HL-60/S4 (cell line): ENCODE results near the gene TTC28.
"Not testable (repeated sequence)": the region's sequence is repeated elsewhere in the genome, so short reads cannot be mapped to it uniquely, and the experiment has no call there.

Source experiments
- in situ Hi-C: fragments of 300-500 bp; cut with MboI; formaldehyde crosslinking; loops from 2 replicates; pipeline ENCODE4 v1.14.3; 2022; ENCODE audit warnings: low sequenced_read_pairs

The TTC28 gene

DNA sequence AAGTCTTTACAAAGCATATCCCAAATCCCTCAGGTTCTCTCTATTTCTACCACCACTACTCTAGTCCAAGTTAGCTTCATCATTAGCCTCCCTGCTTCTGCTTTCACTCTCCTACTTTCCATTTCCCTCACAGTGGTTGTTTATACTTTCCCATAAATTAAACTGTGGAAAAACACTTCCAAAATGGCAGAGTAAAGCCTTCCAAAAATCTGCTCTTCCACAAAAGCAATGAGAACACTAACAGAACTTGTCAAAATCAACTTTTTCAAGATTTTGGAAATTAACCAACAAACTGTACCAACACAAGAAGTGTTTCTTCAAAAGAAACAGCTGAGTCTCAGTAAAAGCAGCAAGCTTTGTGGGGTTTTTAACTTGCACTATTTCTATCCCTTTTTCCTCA lies 71.8 kb downstream of the TTC28 start:
- in situ Hi-C loops: loop anchor here (25.0 kb wide), 2 partner anchors 430 to 630 kb away; no protein-coding TSS in a partner anchor

DNA sequence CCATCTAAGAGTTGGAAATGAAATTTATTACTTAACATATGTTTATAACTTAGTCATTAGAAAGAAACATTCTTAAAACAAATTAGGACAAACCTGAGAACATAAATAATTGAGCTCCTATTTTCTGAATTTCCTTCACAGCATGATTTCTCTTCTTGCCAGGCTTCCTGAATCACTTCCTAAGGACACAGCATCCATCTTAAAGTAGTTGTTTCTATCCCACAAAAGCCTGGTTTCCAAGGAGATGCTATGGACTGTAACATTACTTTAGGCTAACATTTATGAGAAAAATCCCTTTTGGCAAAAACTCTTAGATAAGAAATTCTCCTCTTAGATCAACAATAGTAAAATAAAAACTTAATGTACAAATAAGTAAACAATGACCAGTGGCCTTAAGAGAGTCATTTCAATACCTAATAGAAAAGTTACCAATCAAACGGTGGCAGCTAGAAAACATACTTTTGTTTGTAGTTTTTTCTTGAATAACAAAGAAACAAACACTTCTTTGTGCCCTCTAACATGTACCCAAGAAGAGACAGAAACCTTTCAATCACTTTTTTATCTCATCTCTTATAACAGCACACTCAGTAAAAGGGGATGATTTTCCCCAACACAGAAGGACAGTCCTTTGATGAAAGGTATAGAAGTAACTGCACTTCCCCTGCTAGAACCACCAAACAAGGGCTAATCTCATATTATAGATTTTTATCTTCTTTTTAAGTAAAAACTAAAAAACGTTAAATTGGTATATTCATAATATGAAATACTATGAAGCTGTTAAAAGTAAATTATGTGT lies 74.5 kb downstream of the TTC28 start:
- in situ Hi-C loops: loop anchor here (5.0 to 25.0 kb wide), 3 partner anchors 222 to 632 kb away; no protein-coding TSS in a partner anchor

DNA sequence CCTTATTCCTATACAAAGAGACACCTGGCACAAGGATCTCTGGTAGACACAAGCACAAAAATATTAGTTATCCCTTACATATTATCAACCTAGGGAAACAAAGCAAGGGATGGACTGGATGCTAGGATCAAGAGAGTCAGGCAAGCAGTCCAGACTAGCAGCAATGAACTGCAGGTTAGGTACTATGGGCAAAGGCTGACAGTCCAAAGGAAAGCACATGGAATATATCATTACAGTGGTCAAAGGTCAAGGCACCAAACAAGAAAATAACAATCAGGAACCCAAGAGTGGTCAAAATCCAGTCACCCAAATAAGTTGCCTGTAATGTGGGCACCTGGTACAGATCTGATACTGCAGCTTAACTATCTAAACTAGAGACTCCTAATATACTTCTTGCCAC lies 77.7 kb downstream of the TTC28 start:
- in situ Hi-C loops: loop anchor here (5.0 to 25.0 kb wide), 3 partner anchors 225 to 635 kb away; no protein-coding TSS in a partner anchor

DNA sequence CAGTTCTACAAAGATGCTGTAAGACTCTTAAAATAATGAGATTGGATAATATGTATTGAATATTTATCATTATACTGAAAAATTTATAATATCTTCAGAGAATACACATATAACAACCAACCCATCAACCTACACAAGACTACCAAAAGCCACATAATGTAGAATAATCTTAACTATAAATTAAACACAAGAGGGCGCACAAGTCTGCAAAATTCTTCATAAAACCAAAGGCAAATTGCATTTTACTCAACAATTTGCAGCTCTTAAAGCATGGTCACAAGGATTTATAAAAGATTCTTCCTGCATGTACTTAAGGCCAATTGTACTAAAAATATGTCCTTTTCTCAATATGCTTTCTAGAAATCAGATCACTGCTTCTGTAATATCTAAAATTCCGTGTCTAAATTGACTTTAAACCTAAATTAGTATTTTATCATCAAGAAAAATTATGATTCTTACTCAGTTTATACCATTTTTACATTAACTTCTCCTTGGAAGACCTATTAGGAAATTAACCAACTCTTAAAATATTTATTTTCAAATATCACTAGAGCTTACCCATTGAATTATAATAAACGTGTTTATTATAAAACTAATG lies 79.0 kb downstream of the TTC28 start:
- in situ Hi-C loops: loop anchor here (5.0 to 25.0 kb wide), 3 partner anchors 227 to 637 kb away; no protein-coding TSS in a partner anchor

DNA sequence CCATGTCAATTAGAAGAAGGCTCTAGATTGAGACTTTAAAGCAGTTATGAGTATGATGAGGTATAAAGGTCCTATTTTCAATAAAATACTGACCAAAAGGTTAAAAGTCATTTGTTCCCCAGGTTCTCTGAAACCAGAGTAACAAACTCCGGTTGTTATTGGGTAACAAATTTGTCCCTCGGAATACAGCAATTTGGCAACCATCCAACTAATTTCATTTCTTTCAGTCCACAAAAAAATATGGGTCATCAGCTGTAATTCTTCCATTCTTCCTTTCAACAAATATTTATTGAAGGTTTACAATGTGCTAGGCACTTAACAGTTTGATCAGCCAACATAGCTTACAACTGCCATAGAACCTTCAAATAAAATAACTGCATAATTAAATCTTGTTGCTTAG lies 79.9 kb downstream of the TTC28 start:
- in situ Hi-C loops: loop anchor here (5.0 to 25.0 kb wide), 4 partner anchors 228 to 638 kb away; no protein-coding TSS in a partner anchor

DNA sequence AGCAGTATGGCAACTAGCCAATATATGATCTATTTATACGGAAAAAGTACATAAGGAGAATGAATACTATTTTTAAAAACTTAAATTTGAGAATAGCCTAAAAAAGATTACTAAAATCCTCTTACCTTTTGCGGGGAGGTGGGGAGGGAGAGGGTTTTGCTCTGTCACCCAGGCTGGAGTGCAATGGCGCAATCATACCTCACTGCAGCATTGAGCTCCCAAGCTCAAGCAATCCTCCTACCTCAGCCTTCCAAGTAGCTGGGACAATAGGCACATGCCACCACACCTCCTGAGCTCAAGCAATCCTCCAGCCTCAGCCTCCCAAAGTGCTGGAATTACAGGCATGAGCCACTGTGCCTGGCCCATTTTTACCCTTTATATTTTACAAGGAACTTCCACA lies 82.0 kb downstream of the TTC28 start:
- in situ Hi-C loops: loop anchor here (10.0 kb wide), 1 partner anchor 543 kb away; no protein-coding TSS in a partner anchor

DNA sequence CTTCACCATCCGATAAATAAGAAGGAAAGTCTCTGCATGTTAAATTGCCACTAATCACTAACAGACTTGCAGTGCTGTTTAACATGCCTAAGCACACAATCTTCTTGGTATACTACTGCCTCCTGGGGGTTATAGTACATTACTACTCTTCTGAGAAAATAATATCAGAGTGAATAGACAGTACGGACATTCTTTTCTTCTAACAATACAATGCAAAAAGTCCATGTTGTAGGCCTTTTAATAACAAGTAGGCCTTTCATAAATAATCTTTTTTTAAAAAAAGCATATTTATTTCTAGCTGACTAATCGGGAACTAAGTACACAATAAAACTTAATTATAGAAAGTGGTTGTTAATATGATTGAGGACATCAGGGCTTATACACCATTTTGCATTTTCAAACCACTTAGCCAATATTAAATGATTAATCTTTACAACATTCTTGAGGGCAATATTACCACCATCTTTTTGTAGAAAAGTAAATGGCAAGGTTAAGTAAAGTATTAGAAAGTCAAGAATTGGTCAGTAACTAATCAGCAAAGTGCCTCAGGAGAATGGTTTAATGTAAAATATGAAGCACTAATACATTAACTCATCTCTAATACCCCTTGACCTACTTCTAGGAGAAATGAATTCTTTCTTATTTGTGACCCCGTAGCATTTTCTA lies 84.7 kb downstream of the TTC28 start:
- in situ Hi-C loops: loop anchor here (10.0 kb wide), 1 partner anchor 540 kb away; no protein-coding TSS in a partner anchor

DNA sequence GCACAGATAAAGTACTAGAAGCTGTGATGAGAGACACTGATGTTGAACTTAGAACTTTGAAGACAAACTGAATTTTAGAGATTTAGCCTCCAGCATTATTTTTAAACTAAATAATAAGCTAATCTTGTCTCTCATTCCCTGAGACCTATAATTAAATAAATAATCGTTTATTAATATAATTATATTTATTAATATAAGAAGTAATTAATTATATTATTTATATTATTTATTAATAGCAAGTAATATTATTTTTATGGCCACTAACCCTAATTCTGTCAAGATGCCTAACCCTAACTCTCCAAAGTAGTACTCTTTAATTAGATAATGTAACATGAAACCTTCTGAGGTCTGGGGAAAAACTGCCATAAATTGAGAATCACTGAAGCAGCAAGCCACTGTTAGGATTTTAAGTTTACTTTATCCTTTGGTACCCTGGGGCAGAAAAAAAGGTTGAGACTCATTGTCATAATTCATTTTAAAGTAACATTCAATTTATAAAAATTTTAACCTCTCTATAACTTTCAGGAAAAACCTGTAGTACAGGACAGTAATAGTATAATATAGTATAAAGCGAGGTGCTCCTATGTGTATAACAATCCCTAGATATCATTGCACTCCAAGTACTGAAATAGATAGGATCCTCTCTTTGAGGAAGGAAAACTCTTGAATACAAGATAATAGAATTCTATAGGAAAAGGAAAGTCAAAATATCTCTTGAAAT lies 85.4 kb downstream of the TTC28 start:
- in situ Hi-C loops: loop anchor here (10.0 kb wide), 1 partner anchor 539 kb away; no protein-coding TSS in a partner anchor

DNA sequence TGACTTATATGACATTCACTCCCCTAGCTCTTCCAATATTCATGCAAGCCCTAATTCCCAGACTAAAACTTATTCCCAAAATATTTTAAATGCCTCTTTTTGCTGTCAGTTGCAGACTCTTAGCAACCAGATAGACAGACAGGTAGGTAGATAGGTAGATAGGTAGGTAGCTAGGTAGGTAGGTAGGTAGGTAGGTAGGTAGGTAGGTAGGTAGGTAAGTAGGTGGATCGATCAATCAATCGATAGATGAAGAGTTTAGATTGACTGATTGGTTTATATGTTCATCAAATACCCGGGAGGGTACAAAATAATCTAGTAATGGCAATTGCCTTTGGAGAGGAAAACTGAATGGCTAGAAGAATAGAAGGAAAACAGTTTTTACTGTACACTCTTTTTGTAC lies 86.3 kb downstream of the TTC28 start:
- in situ Hi-C loops: loop anchor here (10.0 kb wide), 1 partner anchor 538 kb away; no protein-coding TSS in a partner anchor

DNA sequence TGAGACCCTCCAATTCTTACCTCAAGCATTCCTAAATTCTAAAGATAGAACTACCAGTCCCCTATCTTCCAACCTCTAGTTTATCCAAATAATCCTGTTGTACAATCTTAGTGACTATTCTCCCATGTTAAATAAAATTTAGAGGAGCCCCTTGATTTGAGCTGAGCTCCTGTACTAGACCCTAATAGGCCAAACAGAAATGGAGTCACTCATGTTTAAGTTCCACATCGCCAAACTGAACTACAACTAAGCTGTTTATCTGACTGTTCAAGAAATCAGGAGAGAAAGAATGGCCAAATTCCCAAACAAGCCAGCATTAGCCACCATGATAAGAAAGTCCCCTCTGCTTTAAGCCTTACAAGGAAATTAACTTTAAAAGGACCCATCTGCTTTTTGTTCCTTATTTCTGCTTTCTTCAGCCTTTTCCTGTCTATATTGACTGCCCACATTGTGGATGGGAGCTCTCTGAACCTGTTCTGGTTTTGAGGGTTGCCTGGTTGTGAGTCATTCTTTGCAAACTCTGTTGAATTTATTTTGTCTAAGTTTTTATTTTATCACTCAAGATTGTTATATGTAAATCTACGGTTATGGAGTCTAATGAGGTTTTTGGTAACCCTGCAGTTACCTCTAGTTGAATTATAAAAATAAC lies 90.4 kb downstream of the TTC28 start:
- in situ Hi-C loops: no loop called here

DNA sequence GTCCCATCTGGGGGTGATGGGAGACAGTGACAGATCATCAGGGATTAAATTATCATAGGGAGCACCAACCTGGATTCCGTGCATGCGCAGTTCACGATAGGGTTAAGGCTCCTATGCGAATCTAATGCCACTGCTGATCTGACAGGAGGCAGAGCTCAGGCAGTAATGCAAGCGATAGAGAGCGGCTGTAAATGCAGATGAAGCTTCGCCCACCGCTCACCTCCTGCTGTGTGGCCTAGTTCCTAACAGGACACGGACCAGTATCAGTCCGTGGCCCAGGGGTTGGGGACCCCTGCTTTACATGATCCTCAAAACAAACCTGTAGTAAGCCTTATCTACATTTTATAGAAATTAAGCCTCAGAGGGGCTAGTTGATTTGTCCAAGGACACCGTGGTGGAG lies 94.3 kb downstream of the TTC28 start:
- in situ Hi-C loops: no loop called here

DNA sequence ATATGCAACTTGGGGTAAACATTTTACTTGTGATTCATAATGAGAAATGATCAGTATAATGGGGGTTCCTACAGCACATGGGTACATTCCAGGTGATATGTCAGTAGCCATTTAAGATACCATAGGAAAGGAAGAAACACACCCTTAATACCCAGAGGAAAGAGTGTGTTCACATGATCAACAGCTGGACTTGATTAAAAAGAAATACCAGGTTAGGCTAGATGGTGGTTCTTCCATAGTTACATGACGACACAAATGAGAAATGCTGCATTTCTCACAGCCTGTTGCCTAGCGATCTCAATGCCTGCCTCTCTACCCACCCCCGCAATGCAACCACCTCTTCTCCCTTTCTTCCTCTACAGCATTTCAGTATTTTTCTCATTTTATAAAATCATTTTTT lies 96.8 kb downstream of the TTC28 start:
- in situ Hi-C loops: no loop called here

DNA sequence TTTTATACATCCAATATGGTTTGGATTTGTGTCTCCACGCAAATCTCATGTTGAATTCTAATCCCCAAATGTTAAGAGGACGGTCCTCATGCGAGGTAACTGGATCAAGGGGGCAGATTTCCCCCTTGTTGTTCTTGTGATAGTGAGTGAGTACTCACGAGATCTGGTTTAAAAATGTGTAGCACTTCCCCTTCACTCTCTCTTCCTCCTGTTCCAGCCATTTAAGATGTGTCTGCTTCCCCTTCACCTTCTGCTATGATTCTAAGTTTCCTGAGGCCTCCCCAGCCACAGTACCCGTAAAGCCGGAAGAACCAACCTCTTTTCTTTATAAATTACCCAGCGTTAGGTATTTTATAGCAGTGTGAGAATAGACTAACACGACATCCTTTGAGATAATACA lies 98.6 kb downstream of the TTC28 start:
- in situ Hi-C loops: no loop called here

DNA sequence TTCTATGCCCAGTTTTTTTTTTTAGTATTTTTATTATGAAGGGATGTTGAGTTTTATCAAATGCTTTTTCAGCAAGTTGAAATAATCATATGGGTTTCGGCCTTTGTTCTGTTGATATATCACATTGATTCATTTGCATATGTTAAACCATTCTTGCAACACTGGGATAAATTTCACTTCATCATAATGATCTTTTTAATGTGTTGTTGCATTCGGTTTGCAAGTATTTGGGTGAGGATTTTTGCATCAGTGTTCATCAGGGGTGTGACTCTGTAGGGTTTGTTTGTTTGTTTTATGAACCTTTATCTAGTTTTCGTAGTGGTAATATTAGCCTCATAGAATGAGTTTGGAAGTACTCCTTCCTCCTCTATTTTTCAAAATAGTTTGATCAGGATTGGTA lies 103.5 kb downstream of the TTC28 start:
- in situ Hi-C loops: no loop called here

DNA sequence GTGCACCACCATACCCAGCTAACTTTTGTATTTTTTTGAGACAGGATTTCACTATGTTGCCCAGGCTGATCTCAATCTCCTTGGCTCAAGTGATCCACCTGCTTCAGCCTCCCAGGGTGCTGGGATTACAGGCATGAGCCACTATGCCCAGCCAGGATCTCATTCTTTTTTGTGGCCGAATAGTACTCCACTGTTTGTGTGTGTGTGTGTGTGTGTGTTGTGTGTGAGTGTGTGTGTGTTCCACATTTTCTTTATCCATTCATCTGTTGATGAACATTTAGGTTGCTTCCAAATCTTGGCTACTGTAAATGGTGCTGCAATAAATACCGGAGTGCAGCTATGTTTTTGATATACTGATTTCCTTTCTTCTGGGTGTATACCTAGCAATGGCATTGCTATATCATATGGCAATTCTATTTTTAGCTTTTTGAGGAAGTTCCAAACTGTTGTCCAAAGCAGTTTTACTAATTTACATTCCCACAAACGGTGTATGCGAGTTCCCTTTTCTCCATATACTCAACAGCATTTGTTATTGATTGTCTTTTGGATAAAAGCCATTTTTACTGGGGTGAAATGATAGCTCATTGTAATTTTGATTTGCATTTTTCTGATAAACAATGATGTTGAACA lies 105.4 kb downstream of the TTC28 start:
- in situ Hi-C loops: no loop called here

DNA sequence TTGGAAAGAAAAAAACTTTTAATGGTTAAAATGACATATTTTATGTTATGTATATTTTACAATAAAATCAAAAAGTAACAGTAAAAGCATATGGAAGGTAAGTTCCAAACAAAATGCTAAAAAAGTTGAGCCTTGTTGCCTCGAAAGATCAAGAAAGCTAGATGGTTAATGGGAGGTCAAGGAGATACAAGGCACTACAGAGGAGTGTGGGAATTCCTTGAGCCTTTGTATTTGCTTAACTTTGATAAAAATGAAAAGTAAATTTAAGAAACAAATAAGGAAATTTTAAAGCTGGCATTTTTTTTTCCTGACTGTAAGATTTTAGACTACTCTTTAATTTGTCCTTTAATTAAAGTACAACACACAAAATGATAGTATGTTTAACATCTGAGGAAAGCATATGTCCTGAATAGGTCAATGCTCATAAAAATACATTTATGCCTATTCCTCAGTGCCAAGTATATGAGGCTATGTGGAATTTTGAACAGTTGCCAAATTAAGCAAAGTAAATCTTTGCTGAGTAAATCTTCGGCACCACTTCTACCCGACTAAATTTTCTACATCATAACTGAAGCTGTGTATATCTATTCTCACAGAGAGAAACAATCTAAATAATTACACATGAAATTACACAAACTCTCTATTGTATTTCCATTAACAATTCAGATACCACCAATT lies 108.8 kb downstream of the TTC28 start:
- in situ Hi-C loops: no loop called here

DNA sequence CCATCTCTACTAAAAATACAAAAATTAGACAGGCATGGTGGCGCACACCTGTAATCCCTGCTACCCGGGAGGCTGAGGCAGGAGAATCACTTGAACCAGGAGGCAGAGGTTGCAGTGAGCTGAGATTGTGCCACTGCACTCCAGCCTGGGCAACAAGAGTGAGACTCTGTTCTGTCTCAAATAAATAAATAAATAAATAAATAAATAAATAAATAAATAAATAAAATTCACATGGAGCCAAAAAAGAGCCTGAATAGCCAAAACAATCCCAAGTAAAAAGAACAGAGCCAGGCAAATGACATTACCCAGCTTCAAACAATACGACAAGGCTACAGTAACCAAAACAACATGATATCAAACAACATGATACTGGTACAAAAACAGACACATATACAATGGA lies 110.7 kb downstream of the TTC28 start:
- in situ Hi-C loops: not testable (repeated sequence)

DNA sequence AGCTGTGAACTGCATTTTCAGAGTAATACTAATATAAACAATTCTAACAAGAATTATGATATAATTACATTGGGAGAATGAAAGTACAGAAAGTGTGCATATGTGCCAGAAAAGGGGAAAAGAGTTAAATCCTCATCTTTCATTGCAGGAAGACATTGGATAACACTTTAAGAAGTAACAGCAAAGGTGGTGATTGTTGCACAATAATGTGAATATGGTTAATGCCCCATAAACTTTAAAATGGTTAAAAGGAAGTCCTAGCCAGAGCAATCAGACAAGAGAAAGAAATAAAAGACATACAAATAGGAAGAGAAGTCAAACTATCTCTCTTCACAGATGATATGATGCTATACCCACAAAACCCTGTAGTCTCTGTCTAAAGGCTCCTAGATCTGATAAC lies 111.5 kb downstream of the TTC28 start:
- in situ Hi-C loops: no loop called here

DNA sequence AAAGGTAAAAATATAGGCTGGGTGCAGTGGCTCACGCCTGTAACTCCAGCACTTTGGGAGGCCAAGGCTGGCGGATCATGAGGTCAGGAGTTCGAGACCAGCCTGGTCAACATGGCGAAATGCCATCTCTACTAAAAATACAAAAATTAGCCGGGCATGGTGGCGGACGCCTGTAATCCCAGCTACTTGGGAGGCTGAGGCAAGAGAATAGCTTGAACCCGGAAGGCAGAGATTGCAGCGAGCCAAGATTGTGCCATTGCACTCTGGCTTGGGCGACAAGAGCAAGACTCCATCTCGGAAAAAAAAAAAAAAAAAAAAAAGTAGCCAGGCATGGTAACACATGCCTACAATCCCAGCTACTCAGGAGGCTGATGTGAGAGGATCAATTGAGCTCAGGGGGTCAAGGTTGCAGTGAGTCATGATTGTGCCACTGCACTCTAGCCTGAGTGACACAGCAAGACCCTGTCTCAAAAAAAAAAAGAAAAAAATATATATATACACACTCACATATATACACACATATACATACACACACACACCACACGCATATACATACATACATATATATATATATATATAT lies 112.6 kb downstream of the TTC28 start:
- in situ Hi-C loops: not testable (repeated sequence)
